IMR-90 (cell line): ENCODE data around the gene TIAM2. TPM values are rescaled to one million over a fixed set of nuclear protein-coding genes. Genes with fewer than 3 reads are reported as not detected.

Experiments
- ATAC-seq: fragments of 200-7000 bp; cut with Tn5 transposase; 2 replicates; pipeline ENCODE4 v1.9.1; 2020; ENCODE audit warnings: low read depth, mild to moderate bottlenecking, moderate library complexity
- BruUV-seq: library from RNA; stranded (reverse); fragments of 400-500 nt; replicated peaks from 2 replicates; lab custom pipeline; 2021; lab: Mats Ljungman, UMichigan
- CTCF ChIA-PET: fragments of 300-600 bp; formaldehyde crosslinking; extraction: SDS; loops from one replicate; lab custom pipeline; 2021; ENCODE audit warnings: antibody characterized with exemption; lab: Yijun Ruan, JAX
- POLR2A ChIA-PET: fragments of 300-600 bp; sonication (Branson Sonifier 250); formaldehyde crosslinking; loops from one replicate; lab custom pipeline; 2022; ENCODE audit warnings: antibody characterized with exemption; ENCODE audit not compliant: unreplicated experiment; lab: Charles Lee
- DNase-seq: peaks from one replicate; pipeline ENCODE4 v3.0.0; 2013
- H2AFZ ChIP-seq: replicated peaks from 2 replicates; pipeline ENCODE3; 2013; ENCODE audit warnings: low read length, mild to moderate bottlenecking; ENCODE audit not compliant: poor library complexity
- H2AK5ac ChIP-seq: 2 replicates; pipeline ENCODE4 v1.6.1; 2013; ENCODE audit warnings: low read depth, low read length, inconsistent platforms
- H2AK9ac ChIP-seq: replicated peaks from 2 replicates; pipeline ENCODE3; 2013; ENCODE audit warnings: mild to moderate bottlenecking, low read depth, low read length, moderate library complexity; ENCODE audit not compliant: poor library complexity
- H2BK120ac ChIP-seq: 2 replicates; pipeline ENCODE4 v1.6.1; 2013; ENCODE audit warnings: low read depth, low read length, inconsistent platforms
- H2BK15ac ChIP-seq: 3 replicates; pipeline ENCODE4 v1.6.1; 2013; ENCODE audit warnings: low read depth, low read length, inconsistent platforms
- H2BK20ac ChIP-seq: 2 replicates; pipeline ENCODE4 v1.6.1; 2013; ENCODE audit warnings: low read depth, mild to moderate bottlenecking, inconsistent platforms, low read length, moderate library complexity
- H2BK5ac ChIP-seq: 2 replicates; pipeline ENCODE4 v1.6.1; 2013; ENCODE audit warnings: mild to moderate bottlenecking, low read depth, low read length, inconsistent platforms; ENCODE audit not compliant: poor library complexity, severe bottlenecking
- H3K14ac ChIP-seq: replicated peaks from 2 replicates; pipeline ENCODE4 v1.6.1; 2013; ENCODE audit warnings: low read depth, low read length, inconsistent platforms
- H3K18ac ChIP-seq: 2 replicates; pipeline ENCODE4 v1.6.1; 2013; ENCODE audit warnings: low read depth, low read length, control low read depth
- H3K23ac ChIP-seq: 2 replicates; pipeline ENCODE4 v1.6.1; 2013; ENCODE audit warnings: low read depth, low read length, inconsistent platforms
- H3K27ac ChIP-seq: 2 replicates; pipeline ENCODE4 v1.5.1; 2013; ENCODE audit warnings: mild to moderate bottlenecking, control low read depth, low read length; ENCODE audit not compliant: insufficient read depth
- H3K27me3 ChIP-seq: 2 replicates; pipeline ENCODE4 v1.6.1; 2013; ENCODE audit warnings: low read length; ENCODE audit not compliant: control insufficient read depth, insufficient read depth
- H3K36me3 ChIP-seq: 2 replicates; pipeline ENCODE4 v1.6.1; 2013; ENCODE audit warnings: low read length, mixed read lengths; ENCODE audit not compliant: control insufficient read depth, insufficient read depth
- H3K4ac ChIP-seq: 2 replicates; pipeline ENCODE4 v1.6.1; 2013; ENCODE audit warnings: low read depth, low read length, inconsistent platforms
- H3K4me1 ChIP-seq: 2 replicates; pipeline ENCODE4 v1.6.1; 2013; ENCODE audit warnings: low read length, mixed read lengths; ENCODE audit not compliant: control insufficient read depth, insufficient read depth
- H3K4me2 ChIP-seq: 2 replicates; pipeline ENCODE4 v1.6.1; 2013; ENCODE audit warnings: low read depth, mild to moderate bottlenecking, control low read depth, low read length, moderate library complexity
- H3K4me3 ChIP-seq: 2 replicates; pipeline ENCODE4 v1.5.1; 2013; ENCODE audit warnings: low read depth, mild to moderate bottlenecking, control low read depth, low read length, moderate library complexity; ENCODE audit not compliant: insufficient read depth
- H3K56ac ChIP-seq: 2 replicates; pipeline ENCODE4 v1.6.1; 2013; ENCODE audit warnings: low read length, inconsistent platforms; ENCODE audit not compliant: insufficient read depth; ENCODE audit errors: extremely low read depth
- H3K79me1 ChIP-seq, 2 experiments: 2 replicates each; pipeline ENCODE4 v1.6.1; 2013; ENCODE audit warnings: low read length in 2 of 2, inconsistent platforms in 1 of 2, low read depth in 1 of 2
- H3K9ac ChIP-seq: 2 replicates; pipeline ENCODE4 v1.6.1; 2013; ENCODE audit warnings: low read depth, low read length, control low read depth
- H3K9me1 ChIP-seq: 2 replicates; pipeline ENCODE4 v1.6.1; 2013; ENCODE audit warnings: low read length, inconsistent platforms; ENCODE audit not compliant: insufficient read depth
- H3K9me3 ChIP-seq: 2 replicates; pipeline ENCODE4 v1.6.1; 2013; ENCODE audit warnings: low read length; ENCODE audit not compliant: control insufficient read depth, insufficient read depth
- H4K20me1 ChIP-seq: 2 replicates; pipeline ENCODE4 v1.6.1; 2013; ENCODE audit warnings: low read length, inconsistent platforms; ENCODE audit not compliant: insufficient read depth
- H4K5ac ChIP-seq: 2 replicates; pipeline ENCODE4 v1.6.1; 2013; ENCODE audit warnings: mild to moderate bottlenecking, low read depth, low read length, control low read depth
- H4K8ac ChIP-seq, 2 experiments: 2 replicates each; pipeline ENCODE4 v1.6.1; 2013; ENCODE audit warnings: low read depth in 2 of 2, low read length in 2 of 2, control low read depth in 1 of 2, inconsistent platforms in 1 of 2
- H4K91ac ChIP-seq: 2 replicates; pipeline ENCODE4 v1.6.1; 2013; ENCODE audit warnings: low read depth, low read length, inconsistent platforms; ENCODE audit not compliant: insufficient read depth
- CEBPB ChIP-seq: IDR thresholded peaks from 2 replicates; pipeline ENCODE4 v1.6.1; 2012; ENCODE audit warnings: low read depth, low read length, improper control_type of control experiment
- CHD1 ChIP-seq: IDR thresholded peaks from 2 replicates; pipeline ENCODE4 v1.6.1; 2012; ENCODE audit warnings: low read depth, low read length, improper control_type of control experiment
- MAZ ChIP-seq: IDR thresholded peaks from 2 replicates; pipeline ENCODE4 v1.6.1; 2012; ENCODE audit warnings: low read depth, mild to moderate bottlenecking, low read length, improper control_type of control experiment, moderate library complexity, borderline replicate concordance
- RAD21 ChIP-seq: IDR thresholded peaks from 2 replicates; pipeline ENCODE4 v1.6.1; 2012; ENCODE audit warnings: low read length, improper control_type of control experiment
- RFX5 ChIP-seq: IDR thresholded peaks from 2 replicates; pipeline ENCODE4 v1.8.0; 2012; ENCODE audit warnings: low read depth, mild to moderate bottlenecking, low read length, moderate library complexity
- WGBS, 2 experiments: methylation state at CpG; one replicate each; pipeline versions ENCODE4 v1.1.5 to v1.1.7; 2013; ENCODE audit warnings: missing lambda C conversion rate in 2 of 2; ENCODE audit not compliant: insufficient read length in 1 of 2; ENCODE audit errors: extremely low coverage in 2 of 2; 5-methylcytosine and 5-hydroxymethylcytosine counted together
- dilution Hi-C: fragments of 300-500 bp; cut with HindIII; formaldehyde crosslinking; loops from one replicate; pipeline ENCODE4 v1.14.3; 2018; ENCODE audit warnings: low sequenced_read_pairs; ENCODE audit not compliant: unreplicated experiment
- in situ Hi-C: fragments of 300-500 bp; cut with MboI; formaldehyde crosslinking; loops from 3 replicates; pipeline ENCODE4 v1.14.3; 2019; ENCODE audit warnings: low sequenced_read_pairs, inconsistent platforms, mixed read lengths
- intact Hi-C: fragments of 100-400 bp; cut with micrococcal nuclease; formaldehyde crosslinking; loops from 2 replicates; pipeline ENCODE4 v1.10.0; 2022
- polyA plus RNA-seq, 3 experiments: library from polyadenylated mRNA; depleted of rRNA; stranded (reverse); fragments of >200 nt; gene quantifications; 2 replicates each; pipeline ENCODE4 v1.2.3, GENCODE V29; 2012; ENCODE audit warnings: low replicate concordance in 1 of 3
- total RNA-seq: library from RNA; depleted of rRNA; stranded (reverse); fragments of >200 nt; gene quantifications from 2 replicates; pipeline ENCODE4 v1.2.3, GENCODE V29; 2012
- TF ChIP-seq, protein P1 (sequence below): conservative IDR thresholded peaks from 2 replicates; pipeline ENCODE4 v1.5.1; 2012; ENCODE audit warnings: mild to moderate bottlenecking, low read depth, low read length, improper control_type of control experiment

Gene TIAM2
- total and polyA plus RNA-seq, 2 of the 4 experiments (the other 2 are of a cell fraction) = 3.1 to 4.7 TPM

DNA sequence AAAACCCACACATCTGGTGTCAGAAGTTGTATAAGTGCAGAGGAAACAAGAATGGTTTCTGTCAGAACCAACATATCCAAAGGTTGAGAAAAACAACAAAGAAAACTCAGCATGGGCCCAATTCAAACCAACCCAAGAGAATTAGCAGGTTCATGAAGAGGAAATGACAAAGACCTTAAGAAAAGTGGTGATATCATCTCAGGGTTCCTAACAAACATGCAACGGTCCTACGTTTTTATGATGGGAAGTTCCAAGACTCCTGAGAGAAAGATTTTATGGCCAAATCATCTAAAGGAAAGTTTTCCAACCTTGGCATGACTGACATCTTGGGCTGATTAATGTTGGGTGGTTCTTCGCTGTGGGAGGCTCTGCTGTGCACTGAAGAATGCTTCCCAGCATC lies 296.2 kb downstream of the TIAM2 start:
- H3K4me1 ChIP-seq = no peaks in the 10 kb centered on the region
- H2BK20ac ChIP-seq = no peak overlapping the region
- H3K4me2 ChIP-seq = no peak overlapping the region
- no peaks in the 10 kb centered on the region for H4K20me1 ChIP-seq
- no CpG with 5 or more reads among the region's 3 CpGs for WGBS, 2 experiments
- dilution Hi-C loops (no loop called here), in situ Hi-C loops (no loop called here), intact Hi-C loops (no loop called here)
- peaks cover 9% of the 10 kb centered on the region for H3K36me3 ChIP-seq
- BruUV-seq = no TSS peak
- no peak overlapping the region for H2AK5ac ChIP-seq
- no peak overlapping the region for H2BK120ac ChIP-seq
- no peak overlapping the region for H4K5ac ChIP-seq
- H3K9me3 ChIP-seq = no peaks in the 10 kb centered on the region
- no peak overlapping the region for H3K23ac ChIP-seq
- H3K79me1 ChIP-seq = peaks cover 10 to 22% of the 10 kb centered on the region in 2 experiments
- H4K8ac ChIP-seq = no peak overlapping the region
- CTCF ChIA-PET = interaction anchor here (0.6 kb wide), 1 partner anchor 37 kb away, joined by 3 read pairs; no protein-coding TSS in a partner anchor
- H4K91ac ChIP-seq = no peak overlapping the region
- H3K4me3 ChIP-seq = no peak overlapping the region
- TF ChIP-seq RFX5 (no peak), MAZ (no peak), CHD1 (no peak), RAD21 (no peak), CEBPB (no peak)
- TF ChIP-seq, protein P1, sequence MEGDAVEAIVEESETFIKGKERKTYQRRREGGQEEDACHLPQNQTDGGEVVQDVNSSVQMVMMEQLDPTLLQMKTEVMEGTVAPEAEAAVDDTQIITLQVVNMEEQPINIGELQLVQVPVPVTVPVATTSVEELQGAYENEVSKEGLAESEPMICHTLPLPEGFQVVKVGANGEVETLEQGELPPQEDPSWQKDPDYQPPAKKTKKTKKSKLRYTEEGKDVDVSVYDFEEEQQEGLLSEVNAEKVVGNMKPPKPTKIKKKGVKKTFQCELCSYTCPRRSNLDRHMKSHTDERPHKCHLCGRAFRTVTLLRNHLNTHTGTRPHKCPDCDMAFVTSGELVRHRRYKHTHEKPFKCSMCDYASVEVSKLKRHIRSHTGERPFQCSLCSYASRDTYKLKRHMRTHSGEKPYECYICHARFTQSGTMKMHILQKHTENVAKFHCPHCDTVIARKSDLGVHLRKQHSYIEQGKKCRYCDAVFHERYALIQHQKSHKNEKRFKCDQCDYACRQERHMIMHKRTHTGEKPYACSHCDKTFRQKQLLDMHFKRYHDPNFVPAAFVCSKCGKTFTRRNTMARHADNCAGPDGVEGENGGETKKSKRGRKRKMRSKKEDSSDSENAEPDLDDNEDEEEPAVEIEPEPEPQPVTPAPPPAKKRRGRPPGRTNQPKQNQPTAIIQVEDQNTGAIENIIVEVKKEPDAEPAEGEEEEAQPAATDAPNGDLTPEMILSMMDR = no peak
- no peak overlapping the region for H3K9ac ChIP-seq
- no peak overlapping the region for H2AFZ ChIP-seq
- no peak overlapping the region for H2AK9ac ChIP-seq
- no peak overlapping the region for H2BK15ac ChIP-seq
- POLR2A ChIA-PET = no interaction called here
- no peaks in the 10 kb centered on the region for H3K27me3 ChIP-seq
- H3K14ac ChIP-seq = no peak overlapping the region
- H3K9me1 ChIP-seq = 0 out of 2 replicates have a peak, but pooled peaks cover 5% of the 10 kb centered on the region
- H3K56ac ChIP-seq = no peak overlapping the region
- no peak overlapping the region for H3K4ac ChIP-seq
- ATAC-seq (no peak), DNase-seq (no peak)
- H3K27ac ChIP-seq = no peak overlapping the region
- no peak overlapping the region for H2BK5ac ChIP-seq
- no peak overlapping the region for H3K18ac ChIP-seq
